Head of caudate nucleus (tissue), 42 donors: ENCODE measurements around the gene PYGO1.
"Not testable (repeated sequence)": the region's sequence is repeated elsewhere in the genome, so short reads cannot be mapped to it uniquely, and the experiment has no call there.

Experiments used
- DNase-seq, 42 donors: peaks; one replicate each; pipeline versions ENCODE4 v3.0.0 to v3.0.0-alpha.2; 2020 to 2021; ENCODE audit warnings: mixed read lengths in 7 of 42
- intact Hi-C: fragments of 100-400 bp; cut with DNase I; formaldehyde crosslinking; loops from one replicate; pipeline ENCODE4 v1.15.0; 2022

PYGO1 gene, protein sequence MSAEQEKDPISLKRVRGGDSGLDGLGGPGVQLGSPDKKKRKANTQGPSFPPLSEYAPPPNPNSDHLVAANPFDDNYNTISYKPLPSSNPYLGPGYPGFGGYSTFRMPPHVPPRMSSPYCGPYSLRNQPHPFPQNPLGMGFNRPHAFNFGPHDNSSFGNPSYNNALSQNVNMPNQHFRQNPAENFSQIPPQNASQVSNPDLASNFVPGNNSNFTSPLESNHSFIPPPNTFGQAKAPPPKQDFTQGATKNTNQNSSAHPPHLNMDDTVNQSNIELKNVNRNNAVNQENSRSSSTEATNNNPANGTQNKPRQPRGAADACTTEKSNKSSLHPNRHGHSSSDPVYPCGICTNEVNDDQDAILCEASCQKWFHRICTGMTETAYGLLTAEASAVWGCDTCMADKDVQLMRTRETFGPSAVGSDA

DNA sequence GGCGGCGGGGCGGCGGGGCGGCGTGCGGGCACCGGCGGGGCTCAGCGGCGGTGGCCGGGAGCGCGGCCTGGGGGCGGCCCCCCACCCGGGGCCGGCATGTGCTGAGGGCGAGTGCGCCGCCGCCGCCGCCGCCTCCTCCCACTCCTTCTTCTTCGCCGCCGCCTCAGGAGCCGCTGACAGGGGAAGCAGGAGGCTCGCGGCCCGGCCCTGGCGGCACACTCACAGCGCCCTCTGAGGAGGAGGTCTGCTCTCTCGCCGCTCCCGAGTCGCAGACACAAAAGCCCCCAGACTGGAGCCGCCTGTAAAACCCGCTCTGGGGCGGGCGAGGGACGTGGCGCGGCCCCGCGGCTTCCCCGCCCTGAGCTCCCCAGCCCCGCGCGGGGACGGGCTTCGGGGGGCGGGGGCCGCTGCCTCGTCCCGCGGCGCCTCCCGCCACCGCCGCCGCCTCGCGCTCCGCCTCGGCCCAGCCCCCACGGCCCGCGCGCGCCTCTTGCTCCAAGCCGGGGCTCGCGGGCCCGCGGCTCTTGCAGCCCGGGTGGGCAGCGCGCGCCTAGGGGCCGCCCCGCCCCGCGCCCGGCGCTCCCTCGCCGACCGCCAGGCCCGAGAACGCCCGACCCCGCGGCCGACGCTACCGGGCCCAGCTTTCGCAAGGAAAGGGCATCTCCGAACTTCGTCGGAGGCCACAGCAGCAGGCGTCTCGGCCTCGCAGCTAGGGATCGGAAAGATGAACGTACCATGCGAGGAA, at the start of gene PYGO1:
Gene PYGO1 (minus strand): TSS at position 276 of the 745 bp plus-strand sequence. CDS start 462 bp downstream, outside the sequence.
- intact Hi-C loops, result no loop called here
- peak in 40 of 42 donors; percentile 24 to 79 (median 55) for DNase-seq

DNA sequence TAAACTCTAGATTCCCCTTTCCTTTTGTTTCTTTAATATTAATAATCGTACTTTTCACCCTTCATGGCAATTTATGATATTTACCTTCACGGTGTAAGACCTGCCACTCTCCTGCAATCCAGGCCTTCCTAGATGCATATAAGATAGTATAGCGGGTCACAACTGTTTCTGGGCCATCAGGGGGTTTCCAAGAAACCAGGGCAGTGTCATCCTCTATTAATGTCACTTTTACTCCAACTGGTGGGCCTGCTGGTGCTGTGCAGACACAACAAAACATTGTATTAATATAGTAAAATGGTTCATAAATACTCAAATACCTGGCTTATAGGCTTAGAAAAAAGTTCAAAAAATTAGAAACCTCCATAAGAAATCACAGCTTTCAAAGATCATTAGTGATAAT, 48.9 kb upstream of the PYGO1 start:
- no peak for DNase-seq
- intact Hi-C loops, result no loop called here

DNA sequence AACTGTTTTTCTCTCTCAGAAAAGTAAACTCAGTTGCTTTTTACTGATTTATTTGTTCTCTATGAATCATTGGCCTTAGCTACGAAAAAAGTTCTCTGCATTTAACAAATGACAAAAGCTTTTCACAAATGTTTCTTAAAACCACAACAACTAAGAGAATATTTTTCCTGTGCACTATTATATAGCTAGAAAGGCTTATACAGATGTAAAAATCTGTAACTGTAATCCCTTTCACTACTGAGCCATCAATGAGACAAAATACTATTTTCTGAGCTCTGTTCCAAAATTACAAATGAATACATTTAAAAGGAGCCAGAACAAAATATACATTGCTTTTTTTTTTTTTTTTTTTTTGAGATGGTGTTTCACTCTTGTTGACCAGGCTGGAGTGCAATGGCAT, 45.6 kb upstream of the PYGO1 start:
- intact Hi-C loops, result no loop called here
- DNase-seq, result no peak

DNA sequence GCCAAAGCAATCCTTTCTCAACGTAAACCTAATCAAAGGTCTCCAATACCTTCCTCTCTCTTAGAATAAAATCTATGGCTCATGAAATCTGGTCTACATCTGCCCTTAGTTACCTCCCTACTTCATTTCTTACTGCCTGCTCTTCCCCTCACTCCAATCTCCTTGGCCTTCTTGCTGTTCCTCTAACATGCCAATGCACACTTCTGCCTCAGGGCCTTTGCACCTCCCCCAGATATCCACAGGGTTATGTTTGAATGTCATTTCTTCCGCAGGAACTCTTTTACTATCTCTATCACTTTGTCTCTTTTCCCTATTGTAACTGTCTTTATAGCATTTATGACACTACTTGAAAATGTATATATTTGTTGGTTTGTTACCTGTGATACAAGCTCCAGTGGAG, 44.3 kb upstream of the PYGO1 start:
- intact Hi-C loops, result no loop called here
- no peak for DNase-seq

DNA sequence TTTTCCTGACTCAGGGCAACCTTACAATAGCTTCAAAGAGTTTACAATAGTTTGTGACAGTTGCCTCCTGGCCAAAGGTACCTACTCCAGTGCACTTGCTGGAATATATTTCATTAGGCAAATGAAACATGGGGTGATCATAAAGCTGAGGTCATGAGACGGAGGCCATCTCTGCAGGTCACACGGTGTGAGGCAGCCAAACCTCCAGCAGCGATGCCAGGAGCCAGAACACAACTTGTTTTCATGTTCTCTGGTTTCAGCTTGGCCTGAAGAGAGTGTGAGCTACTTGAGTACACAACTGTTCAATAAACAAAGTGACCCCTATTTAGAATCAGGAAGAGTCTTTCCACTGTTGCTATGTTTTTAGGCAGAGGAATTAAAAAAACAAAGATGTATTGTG, 42.7 kb upstream of the PYGO1 start:
- peak in 5 of 42 donors; percentile 10 to 37 (median 20) for DNase-seq
- intact Hi-C loops, result no loop called here

DNA sequence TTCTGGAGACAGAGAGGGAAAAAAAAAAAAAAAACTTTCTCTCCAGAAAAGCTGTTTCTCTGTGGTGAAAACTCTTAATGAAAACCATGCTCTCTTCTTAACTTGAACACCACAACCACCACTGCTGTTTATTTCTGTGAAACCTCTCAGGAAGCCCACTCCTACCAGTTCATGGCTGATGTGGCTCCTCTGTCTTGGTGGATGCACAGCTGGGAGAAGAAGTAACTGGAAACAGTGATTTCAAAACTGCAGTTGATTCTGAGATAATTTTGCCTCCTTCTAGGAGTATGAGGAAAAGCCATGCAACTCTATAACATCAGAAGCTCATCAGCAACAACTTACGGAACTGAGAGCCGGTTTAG, 40.2 kb upstream of the PYGO1 start:
- no peak for DNase-seq

DNA sequence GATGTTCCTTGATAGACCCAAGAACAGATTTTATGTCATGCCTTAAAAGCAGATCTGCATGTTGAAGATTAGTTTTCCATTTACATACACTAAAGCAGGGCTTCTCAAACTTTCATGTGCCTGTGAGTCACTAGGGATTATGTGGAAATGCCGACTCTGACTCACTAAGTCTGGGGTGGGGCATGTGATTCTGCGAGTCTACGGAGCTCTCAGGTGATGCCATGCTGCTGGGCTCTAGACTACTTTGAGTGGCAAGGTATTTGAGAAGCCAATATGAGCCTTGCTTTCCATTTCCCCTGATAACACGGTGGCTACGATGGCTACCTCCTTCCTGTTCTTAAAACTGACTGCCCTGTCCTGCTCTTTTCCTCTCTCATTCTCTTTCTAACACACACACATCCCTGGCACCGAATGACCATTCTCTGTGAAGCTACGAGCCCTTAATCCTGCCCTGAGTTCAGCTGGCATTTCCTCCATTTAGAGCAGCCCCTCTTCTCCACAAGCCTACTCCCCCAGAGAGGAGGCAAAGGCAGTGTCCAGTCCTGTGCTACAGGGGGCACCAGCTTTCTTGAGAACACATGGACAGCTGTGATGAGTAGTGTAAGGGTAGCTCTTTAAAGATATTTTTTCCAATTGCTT, 39.7 kb upstream of the PYGO1 start:
- DNase-seq, result peak in 41 of 42 donors; percentile 15 to 87 (median 57)
- intact Hi-C loops, result no loop called here

More for the DNA sequence above, 40.2 kb upstream of the PYGO1 start:
- intact Hi-C loops, result no loop called here

DNA sequence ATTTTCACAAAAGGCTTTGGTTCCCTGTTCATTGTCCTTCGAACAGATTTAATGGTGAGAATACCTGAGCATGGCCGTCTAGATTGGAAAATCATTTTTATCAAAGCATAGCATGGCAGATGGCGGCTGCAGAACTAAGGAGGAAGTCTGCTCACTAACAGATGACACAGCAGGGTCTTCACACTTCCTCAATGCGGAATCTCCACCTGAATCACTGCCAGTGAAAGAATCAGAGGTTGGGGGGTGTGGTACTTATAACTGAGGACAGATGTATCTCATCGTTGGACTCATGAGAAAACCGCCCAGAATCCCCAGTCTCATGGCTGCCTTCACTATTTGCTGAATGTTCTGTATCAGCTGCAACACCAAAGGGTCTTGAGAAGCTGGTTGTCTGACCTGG, 31.6 kb upstream of the PYGO1 start:
- intact Hi-C loops, result no loop called here
- DNase-seq, result no peak

DNA sequence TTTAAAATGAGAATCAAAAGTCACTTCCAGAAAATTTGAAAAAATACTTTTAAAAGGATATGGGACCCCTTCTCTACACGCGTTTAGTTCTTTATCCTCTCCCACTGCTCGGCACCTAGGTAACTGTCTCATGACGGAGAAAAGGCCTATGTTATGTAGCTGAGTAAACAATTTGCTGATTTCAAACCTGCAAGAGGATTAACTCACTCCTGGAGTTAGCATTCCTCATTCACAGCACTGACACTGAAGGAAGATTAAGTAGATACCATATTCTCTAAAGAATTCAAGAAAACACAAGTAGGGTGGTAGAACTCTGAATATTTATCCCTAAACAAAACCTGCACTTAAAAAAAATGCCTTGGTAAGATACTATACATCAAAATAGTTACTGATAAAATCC, 30.2 kb upstream of the PYGO1 start:
- DNase-seq, result no peak
- intact Hi-C loops, result no loop called here

DNA sequence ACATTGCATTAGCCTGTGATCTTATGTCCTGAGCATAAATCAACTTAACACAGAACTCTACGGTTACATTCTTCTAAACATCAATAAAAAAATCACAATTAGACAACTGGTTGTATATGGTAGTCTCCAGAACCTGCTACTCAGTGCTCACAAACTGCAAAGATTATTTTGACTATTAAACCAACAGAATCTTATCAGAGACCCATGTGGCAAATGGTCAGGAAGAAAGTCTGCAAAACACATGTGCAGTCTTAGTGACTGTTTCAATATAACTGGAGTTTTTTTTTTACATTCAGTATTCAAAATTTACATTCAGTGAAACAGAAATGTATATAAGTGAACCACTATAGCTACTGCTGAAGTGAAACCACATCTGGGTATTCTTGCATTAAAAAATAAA, 27.3 kb upstream of the PYGO1 start:
- intact Hi-C loops, result no loop called here
- DNase-seq, result no peak

DNA sequence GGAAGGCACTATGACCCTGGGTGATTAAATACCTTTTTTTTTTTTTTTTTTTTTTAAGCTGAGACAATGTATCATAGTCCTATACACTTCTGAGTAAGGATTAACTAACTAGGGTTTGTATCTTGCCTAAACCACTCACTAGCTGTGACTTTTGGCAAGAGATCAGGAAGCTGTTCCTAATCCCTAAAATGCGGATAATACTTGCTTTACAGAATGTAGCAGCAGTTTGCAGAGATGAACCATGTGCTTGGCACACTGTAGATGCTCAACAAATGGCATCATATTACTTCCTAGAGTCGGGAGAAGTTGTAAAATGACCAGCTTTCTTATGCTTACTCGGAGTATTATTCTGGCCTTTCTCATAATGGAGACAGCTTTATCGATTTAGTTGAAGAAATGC, 25.6 kb upstream of the PYGO1 start:
- intact Hi-C loops, result no loop called here
- no peak for DNase-seq

DNA sequence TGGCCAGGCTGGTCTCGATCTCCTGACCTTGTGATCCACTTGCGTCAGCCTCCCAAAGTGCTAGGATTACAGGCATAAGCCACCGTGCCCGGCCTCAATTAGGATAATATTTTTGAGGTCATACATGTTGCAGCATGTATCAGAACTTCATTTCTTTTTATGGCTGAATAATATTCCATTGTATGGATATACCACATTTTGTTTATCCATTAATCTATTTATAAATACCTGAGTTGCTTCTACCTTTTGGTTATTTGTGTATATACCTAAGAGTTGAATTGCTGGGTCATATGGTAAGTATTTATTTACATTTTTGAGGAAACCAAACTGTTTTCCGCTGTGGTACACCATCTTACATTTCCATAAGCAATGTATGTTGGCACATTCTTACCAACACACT, 18.1 kb upstream of the PYGO1 start:
- DNase-seq, result no peak

DNA sequence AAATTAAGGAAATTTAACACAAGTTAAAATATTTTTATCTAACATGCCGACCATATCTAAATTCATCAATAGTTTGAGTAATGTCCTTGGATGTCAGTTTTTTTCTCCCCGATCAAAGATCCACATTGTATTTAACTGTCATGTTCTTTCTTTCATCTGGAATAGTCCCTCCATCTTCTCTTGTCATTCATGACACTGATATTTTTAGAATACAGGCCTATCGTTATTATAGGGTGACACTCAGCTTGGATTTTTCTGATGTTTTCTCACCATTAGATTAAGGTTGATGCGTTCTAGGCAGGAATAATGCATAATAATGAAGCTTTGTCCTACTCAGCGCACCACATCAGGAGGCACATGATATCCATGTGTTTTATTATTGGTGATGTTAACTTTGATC, 13.2 kb upstream of the PYGO1 start:
- intact Hi-C loops, result no loop called here
- DNase-seq, result no peak

More for the DNA sequence above, 18.1 kb upstream of the PYGO1 start:
- intact Hi-C loops, result no loop called here

DNA sequence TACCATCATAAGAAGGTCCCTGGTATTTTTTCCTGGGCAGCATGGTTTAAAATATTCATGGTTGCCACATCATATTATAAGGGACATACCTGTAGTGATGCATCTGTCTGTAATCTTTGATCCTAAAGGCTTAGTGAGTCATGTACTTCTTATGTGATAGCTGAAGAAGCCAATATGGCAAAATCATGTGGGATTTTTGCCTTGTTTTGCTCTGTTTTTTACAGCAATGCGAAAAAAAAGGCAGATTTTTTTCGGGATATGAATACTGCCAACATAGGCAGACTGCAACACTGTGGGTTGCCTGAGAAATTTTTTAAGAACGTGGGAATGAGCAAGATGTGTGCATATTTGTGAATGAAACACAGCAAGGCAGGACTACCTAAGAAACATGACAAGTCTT, 11.3 kb upstream of the PYGO1 start:
- DNase-seq, result no peak
- intact Hi-C loops, result no loop called here

DNA sequence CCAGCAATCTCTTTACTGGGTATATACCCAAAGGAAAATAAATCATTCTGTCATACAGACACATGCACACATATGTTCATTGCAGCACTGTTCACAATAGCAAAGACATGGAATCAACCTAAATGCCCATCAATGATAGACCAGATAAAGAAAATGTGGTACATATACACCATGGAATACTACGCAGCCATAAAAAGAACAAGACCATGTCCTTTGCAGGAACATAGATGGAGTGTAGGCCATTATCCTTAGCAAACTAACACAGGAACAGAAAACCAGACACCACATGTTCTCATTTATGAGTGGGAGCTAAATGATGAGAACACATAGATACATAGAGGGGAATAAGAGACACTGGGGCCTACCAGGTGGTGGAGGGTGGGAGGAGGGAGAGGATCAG, 4.9 kb upstream of the PYGO1 start:
- DNase-seq, intact Hi-C loops: not testable (repeated sequence)

DNA sequence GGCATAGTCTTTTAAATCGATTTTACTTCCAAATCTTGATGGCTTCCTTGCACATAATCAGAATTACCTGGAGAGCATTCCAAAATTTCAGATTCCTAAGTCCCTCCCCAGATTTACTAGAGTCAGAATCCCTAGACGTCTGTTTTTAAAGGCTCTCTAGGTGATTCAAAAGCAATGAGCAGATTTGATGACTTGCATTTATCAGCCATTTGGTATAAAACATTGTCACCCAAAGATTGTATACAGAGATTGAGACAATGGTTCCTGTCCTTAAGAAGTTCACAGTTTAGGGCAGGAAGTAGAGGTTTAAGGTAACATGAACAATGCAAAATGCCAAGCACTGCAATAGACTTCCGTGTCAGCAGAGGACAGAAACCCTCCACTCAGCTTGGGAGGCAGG, 2.6 kb upstream of the PYGO1 start:
- DNase-seq, result no peak
- intact Hi-C loops, result no loop called here

DNA sequence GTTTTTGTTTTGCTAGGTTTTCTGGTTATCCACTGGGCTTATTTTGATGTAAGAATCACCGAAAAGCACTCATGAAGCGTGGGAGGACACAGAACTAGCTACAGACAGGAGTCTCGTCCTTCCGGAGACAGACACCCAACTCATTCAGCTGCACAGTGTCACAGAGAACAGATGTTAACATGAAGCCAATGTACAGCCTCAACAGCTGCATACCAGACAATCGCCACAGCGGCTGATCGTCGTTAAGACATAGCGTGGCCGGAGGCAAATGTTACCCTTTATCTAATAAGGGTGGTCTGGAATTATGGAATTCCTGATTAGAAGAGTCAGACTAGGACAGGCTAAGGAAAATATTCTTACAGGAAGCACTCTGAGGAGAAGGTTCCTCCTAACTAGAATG, 1.1 kb upstream of the PYGO1 start:
- DNase-seq, result no peak
- intact Hi-C loops, result no loop called here

DNA sequence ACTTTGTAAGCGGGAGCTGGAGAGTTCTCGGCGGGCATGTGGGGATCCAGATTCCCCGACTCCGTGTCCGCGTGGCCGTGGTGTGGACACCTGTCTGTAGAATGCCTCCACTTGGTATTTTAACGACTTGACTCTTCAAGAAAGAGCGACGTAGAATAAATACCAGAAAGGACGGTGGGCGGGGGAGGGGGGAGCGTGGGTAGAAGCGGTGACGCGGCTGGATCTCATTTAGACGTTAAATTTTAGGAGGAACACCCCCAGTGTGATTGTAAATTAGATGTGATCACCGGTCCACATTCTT, 620 bp upstream of the PYGO1 start:
- DNase-seq, result peak in 7 of 42 donors; percentile 8 to 55 (median 12)
- intact Hi-C loops, result no loop called here

DNA sequence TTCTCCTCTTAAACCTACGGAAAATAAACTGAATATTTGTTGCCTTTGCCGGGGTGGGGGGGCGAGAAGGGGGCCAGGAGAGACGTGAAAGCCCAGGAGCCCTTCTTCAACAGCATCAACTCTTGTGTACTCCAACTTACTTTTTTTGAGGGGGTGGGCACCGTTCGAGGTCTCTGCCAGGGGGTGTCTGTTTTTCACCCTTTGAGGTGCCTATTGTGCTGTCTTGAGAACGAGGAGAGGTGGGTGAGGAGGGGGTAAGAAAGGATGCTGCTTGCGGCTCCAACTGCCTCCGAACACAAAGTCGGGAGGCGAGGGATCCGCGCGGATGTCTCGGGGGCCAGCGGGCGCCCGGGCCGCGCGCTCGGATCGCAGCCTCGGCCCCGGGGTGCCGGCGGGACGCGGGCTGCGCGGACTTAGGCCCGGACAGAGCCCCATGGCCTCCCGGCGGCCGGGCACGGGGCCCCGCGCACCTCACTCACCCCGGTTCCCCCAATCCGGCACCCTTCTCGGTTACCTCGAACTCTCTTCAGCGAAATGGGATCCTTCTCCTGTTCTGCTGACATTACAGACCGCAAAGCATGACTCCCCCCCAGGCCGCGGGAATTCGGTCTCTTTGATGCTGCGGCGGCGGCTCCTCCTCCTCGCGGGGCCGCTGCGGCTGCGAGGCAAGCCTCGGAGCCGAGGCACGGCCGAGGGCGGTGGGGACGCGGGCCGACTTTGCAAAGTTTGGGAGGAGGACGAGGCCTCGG, 650 bp downstream of the PYGO1 start:
- peak in 22 of 42 donors; percentile 2 to 51 (median 20) for DNase-seq
- intact Hi-C loops, result no loop called here

DNA sequence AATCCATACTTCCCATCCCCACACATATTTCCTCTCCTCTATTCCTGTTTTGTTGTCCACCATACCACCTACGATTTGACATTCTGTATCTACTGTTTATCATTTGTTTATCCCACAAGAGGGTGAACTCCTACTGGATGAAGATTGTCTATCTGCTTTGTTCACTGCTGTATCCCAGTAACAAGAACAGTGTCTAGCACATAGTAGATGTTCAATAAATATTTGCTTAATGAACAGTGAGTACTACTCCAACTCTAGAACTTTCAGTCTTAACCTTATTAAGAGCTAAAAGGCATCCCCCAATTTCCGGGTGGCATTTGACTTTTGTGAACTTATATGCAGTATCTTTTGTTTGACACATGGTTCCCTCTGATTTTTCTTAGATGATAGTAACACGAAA, 1.3 kb downstream of the PYGO1 start:
- no peak for DNase-seq
- intact Hi-C loops, result no loop called here
